ENCODE data around the gene TMUB1. TPM values are rescaled to one million over a fixed set of nuclear protein-coding genes. Genes with fewer than 3 reads are reported as not detected.

TMUB1 gene
- total and polyA plus RNA-seq, 9 donors = 19.0 to 51.2 (median 33.5) TPM

- Histone ChIP-seq H3K27me3 (ENCODE audit: control insufficient read depth, insufficient read depth, low read length) (no peaks in the 10 kb centered on the region), H3K36me3 (ENCODE audit: control insufficient read depth, insufficient read depth, low read length) (peaks cover 77% of the 10 kb centered on the region), H3K4me1 (ENCODE audit: control insufficient read depth, insufficient read depth, low read length) (peaks cover 2% of the 10 kb centered on the region), H3K27ac (ENCODE audit: low read length) (no peak overlapping the region), H3K9me3 (replicated peaks; ENCODE audit: control insufficient read depth, low read depth, low read length) (no peaks in the 10 kb centered on the region), H3K4me3 (ENCODE audit: low read length) (no peak overlapping the region)
- WGBS (ENCODE audit: insufficient coverage) = 59% methylated on average over 6 of the region's 12 CpGs
- no peak for DNase-seq
Observed at GRCh38 chr7:151068069-151068773, 15.1 kb downstream of the TMUB1 start.

GRCh38 chr7:151066273-151066974 lies 16.9 kb downstream of the TMUB1 start:
- no peak overlapping the region for H3K27ac ChIP-seq (ENCODE audit: low read length)
- peaks cover 19% of the 10 kb centered on the region for H3K4me1 ChIP-seq (ENCODE audit: control insufficient read depth, insufficient read depth, low read length)
- H3K27me3 ChIP-seq (ENCODE audit: control insufficient read depth, insufficient read depth, low read length) = no peaks in the 10 kb centered on the region
- H3K4me3 ChIP-seq (ENCODE audit: low read length) = no peak overlapping the region
- H3K9me3 ChIP-seq (replicated peaks; ENCODE audit: control insufficient read depth, low read depth, low read length) = no peaks in the 10 kb centered on the region
- 92% methylated on average over 37 of the region's 39 CpGs for WGBS (ENCODE audit: insufficient coverage)
- DNase-seq = no peak
- H3K36me3 ChIP-seq (ENCODE audit: control insufficient read depth, insufficient read depth, low read length) = peaks cover 76% of the 10 kb centered on the region

DNA sequence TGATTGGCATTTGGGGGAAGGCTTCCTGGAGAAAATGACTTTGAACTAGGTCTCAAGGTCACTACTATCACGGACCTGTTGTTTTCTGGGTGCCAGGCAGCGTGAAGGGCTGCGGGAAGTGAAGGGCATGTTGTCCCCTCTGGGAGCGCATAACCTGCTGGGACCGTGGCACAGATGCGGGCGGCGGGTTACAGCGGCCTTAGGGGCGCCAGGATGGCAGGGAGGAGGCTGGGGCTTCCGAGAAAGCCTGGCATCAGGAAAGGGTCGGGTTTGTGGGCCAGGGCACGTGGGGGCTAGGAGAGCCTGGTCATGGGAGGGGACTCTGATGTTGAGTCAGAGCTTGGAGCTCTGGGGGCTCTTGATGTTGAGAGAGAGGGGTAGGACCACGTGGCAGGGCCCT lies 17.8 kb downstream of the TMUB1 start:
- no peak for DNase-seq
- peaks cover 28% of the 10 kb centered on the region for H3K4me1 ChIP-seq (ENCODE audit: control insufficient read depth, insufficient read depth, low read length)
- H3K4me3 ChIP-seq (ENCODE audit: low read length) = no peak overlapping the region
- WGBS (ENCODE audit: insufficient coverage) = 94% methylated on average over 13 of the region's 14 CpGs
- H3K27me3 ChIP-seq (ENCODE audit: control insufficient read depth, insufficient read depth, low read length) = no peaks in the 10 kb centered on the region
- no peak overlapping the region for H3K27ac ChIP-seq (ENCODE audit: low read length)
- peaks cover 67% of the 10 kb centered on the region for H3K36me3 ChIP-seq (ENCODE audit: control insufficient read depth, insufficient read depth, low read length)
- H3K9me3 ChIP-seq (replicated peaks; ENCODE audit: control insufficient read depth, low read depth, low read length) = no peaks in the 10 kb centered on the region

- H3K27me3 ChIP-seq (ENCODE audit: control insufficient read depth, insufficient read depth, low read length) = no peaks in the 10 kb centered on the region
- no peaks in the 10 kb centered on the region for H3K9me3 ChIP-seq (replicated peaks; ENCODE audit: control insufficient read depth, low read depth, low read length)
- no peak for DNase-seq
- H3K36me3 ChIP-seq (ENCODE audit: control insufficient read depth, insufficient read depth, low read length) = peaks cover 62% of the 10 kb centered on the region
- no CpG with 5 or more reads among the region's 6 CpGs for WGBS (ENCODE audit: insufficient coverage)
- peaks cover 33% of the 10 kb centered on the region for H3K4me1 ChIP-seq (ENCODE audit: control insufficient read depth, insufficient read depth, low read length)
- no peak overlapping the region for H3K4me3 ChIP-seq (ENCODE audit: low read length)
- H3K27ac ChIP-seq (ENCODE audit: low read length) = no peak overlapping the region
Observed at GRCh38 chr7:151064993-151065392, 18.3 kb downstream of the TMUB1 start.

DNA sequence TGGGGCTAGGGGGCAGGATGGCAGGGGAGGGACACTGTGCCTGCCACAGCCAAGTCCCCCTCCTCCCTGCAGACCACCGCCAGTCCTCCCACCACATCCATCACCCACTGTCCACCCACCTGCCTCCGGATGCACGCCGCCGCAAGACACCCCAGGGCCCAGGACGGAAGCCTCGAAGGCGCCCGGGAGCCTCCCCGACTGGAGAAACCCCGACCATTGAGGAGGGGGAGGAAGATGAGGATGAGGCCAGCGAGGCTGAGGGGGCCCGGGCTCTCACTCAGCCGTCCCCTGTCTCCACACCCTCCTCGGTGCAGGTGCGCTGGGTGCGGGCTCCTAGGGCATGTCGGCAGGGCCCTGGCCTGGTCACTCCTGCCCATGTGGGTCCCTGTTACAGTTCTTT lies 18.8 kb downstream of the TMUB1 start:
- Histone ChIP-seq H3K4me1 (ENCODE audit: control insufficient read depth, insufficient read depth, low read length) (peaks cover 33% of the 10 kb centered on the region), H3K27me3 (ENCODE audit: control insufficient read depth, insufficient read depth, low read length) (no peaks in the 10 kb centered on the region), H3K4me3 (ENCODE audit: low read length) (no peak overlapping the region), H3K9me3 (replicated peaks; ENCODE audit: control insufficient read depth, low read depth, low read length) (no peaks in the 10 kb centered on the region), H3K27ac (ENCODE audit: low read length) (no peak overlapping the region), H3K36me3 (ENCODE audit: control insufficient read depth, insufficient read depth, low read length) (peaks cover 56% of the 10 kb centered on the region)
- 92% methylated on average over 5 of the region's 18 CpGs for WGBS (ENCODE audit: insufficient coverage)
- DNase-seq = no peak

DNA sequence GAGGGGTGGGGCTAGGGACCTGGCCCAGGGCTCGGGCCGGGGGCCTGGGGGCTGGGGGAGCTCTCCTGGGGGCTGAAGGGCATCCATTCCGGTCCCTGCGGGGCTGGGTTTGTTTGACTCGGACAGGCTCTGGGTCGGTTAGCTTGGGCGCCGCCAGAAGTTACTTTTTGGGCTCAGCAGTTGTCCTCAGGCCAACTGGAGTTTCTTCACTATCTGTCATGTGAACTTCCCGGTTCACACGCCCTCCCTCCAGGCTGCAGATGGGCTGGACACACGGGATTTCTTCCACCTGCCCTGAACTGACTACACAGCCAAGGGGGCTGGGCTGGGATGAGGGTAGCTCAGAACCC lies 20.1 kb downstream of the TMUB1 start:
- DNase-seq = peak; percentile 67
- WGBS (ENCODE audit: insufficient coverage) = 20% methylated on average over 6 of the region's 11 CpGs
- H3K9me3 ChIP-seq (replicated peaks; ENCODE audit: control insufficient read depth, low read depth, low read length) = no peaks in the 10 kb centered on the region
- no peaks in the 10 kb centered on the region for H3K27me3 ChIP-seq (ENCODE audit: control insufficient read depth, insufficient read depth, low read length)
- H3K4me1 ChIP-seq (ENCODE audit: control insufficient read depth, insufficient read depth, low read length) = peaks cover 44% of the 10 kb centered on the region
- H3K27ac ChIP-seq (ENCODE audit: low read length) = peak overlapping the region; percentile 21
- H3K4me3 ChIP-seq (ENCODE audit: low read length) = no peak overlapping the region
- H3K36me3 ChIP-seq (ENCODE audit: control insufficient read depth, insufficient read depth, low read length) = peaks cover 49% of the 10 kb centered on the region

DNA sequence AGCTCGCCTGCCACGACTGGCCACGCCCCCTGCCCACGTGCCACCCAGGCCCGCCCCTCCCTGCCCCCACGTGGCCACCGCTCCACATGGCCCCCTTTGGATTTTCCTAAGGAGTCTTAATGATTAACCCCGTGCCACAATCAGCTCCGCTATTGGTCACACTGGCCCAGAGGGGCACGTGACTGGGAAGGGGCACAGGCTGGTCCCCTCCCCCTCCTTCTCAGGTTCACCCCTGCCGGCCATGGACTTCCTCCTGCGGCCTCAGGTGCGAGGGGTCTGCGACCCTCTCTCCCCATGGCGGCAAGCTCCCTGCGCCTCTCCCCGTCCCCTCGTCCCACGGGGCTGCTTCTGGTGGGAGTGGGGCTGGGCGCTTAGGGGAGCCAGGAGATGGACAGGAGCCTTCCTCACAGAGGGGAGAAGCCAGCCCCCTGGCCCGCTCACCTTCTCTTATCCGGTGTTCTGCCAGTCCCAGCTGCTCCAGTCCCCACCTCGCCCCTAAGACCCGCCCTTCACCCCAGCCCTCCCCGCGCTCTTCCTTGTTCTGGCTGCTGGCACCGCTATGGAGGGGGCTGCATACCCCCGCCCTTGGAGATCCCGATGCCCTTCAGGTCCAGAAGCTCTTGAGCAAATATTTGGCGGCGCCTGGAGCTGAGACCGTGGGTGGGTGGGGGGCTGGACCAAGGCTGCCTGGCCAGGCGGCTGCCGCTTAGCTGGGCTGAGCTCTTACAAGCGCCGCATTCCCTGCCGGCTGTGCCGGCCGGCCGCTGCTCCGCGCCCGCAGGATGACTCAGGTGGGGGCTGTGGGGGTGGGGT lies 20.7 kb downstream of the TMUB1 start:
- 22% methylated on average over 18 of the region's 43 CpGs for WGBS (ENCODE audit: insufficient coverage)
- H3K27ac ChIP-seq (ENCODE audit: low read length) = peak overlapping the region; percentile 45
- DNase-seq = no peak
- H3K36me3 ChIP-seq (ENCODE audit: control insufficient read depth, insufficient read depth, low read length) = peaks cover 43% of the 10 kb centered on the region
- no peak overlapping the region for H3K4me3 ChIP-seq (ENCODE audit: low read length)
- H3K9me3 ChIP-seq (replicated peaks; ENCODE audit: control insufficient read depth, low read depth, low read length) = no peaks in the 10 kb centered on the region
- H3K4me1 ChIP-seq (ENCODE audit: control insufficient read depth, insufficient read depth, low read length) = peaks cover 44% of the 10 kb centered on the region
- H3K27me3 ChIP-seq (ENCODE audit: control insufficient read depth, insufficient read depth, low read length) = no peaks in the 10 kb centered on the region

DNA sequence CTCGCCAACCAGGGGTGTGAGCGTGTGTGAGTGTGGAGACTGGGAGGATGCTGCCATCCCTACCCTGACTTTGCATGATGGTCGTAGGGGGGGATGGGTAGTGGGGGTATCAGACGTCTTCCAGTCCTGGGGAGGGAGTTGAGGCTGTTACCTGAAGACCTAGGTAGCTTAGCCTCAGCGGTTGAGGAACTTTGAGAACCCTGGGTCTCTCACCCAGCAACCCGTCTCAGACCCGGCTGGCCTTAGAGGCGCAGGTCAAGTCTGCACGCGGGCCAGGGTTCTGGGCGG lies 21.2 kb downstream of the TMUB1 start:
- no peak for DNase-seq
- H3K36me3 ChIP-seq (ENCODE audit: control insufficient read depth, insufficient read depth, low read length) = peaks cover 39% of the 10 kb centered on the region
- peaks cover 49% of the 10 kb centered on the region for H3K4me1 ChIP-seq (ENCODE audit: control insufficient read depth, insufficient read depth, low read length)
- H3K27ac ChIP-seq (ENCODE audit: low read length) = no peak overlapping the region
- H3K4me3 ChIP-seq (ENCODE audit: low read length) = no peak overlapping the region
- 67% methylated on average over 7 of the region's 11 CpGs for WGBS (ENCODE audit: insufficient coverage)
- no peaks in the 10 kb centered on the region for H3K27me3 ChIP-seq (ENCODE audit: control insufficient read depth, insufficient read depth, low read length)
- no peaks in the 10 kb centered on the region for H3K9me3 ChIP-seq (replicated peaks; ENCODE audit: control insufficient read depth, low read depth, low read length)

DNA sequence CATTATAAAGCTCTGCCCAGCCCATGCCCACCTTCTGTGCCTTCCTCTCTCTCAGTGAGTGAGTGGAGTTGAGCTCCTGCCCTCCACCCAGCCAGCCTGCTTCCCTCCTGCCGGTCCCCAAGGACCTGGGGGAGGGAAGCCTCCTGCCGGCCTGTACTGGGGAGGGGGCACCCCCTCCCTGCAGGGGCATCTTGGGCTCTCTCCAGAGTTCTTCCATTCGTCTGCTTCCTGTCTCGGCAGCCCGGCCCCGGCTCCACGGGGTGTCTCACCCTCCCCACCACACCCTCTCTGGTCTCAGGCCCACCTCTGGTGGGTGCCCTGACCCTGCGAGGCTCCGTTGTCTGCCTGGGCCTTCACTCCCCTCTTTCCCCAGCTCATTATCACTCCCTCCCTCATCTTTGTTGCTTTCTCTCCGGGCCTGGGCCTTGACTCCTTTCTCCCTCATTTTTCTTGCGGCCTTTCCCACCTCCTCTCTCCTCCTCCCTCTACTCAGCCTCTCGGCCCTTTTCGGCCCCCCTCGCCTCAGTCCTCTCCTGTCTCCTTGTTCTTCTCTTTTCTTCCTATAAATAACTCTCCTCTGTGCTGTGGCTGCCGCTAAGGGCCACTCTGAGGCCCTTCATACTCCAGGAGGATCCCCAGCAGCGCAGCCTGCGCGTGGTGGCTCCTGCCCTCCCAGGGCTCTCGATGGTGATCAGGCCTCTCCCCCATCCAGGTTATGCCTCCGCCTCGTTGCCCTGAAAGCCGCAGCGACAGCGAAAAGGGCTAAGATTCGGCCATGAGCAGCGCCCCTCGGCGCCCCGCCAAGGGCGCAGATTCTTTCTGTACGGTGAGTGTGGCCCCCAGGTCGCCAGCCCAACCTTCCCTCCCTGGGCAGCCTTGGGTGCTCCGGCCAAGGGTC lies 21.8 kb downstream of the TMUB1 start:
- Histone ChIP-seq H3K4me3 (ENCODE audit: low read length) (no peak overlapping the region), H3K4me1 (ENCODE audit: control insufficient read depth, insufficient read depth, low read length) (peaks cover 55% of the 10 kb centered on the region), H3K9me3 (replicated peaks; ENCODE audit: control insufficient read depth, low read depth, low read length) (no peaks in the 10 kb centered on the region), H3K27me3 (ENCODE audit: control insufficient read depth, insufficient read depth, low read length) (no peaks in the 10 kb centered on the region), H3K27ac (ENCODE audit: low read length) (no peak overlapping the region), H3K36me3 (ENCODE audit: control insufficient read depth, insufficient read depth, low read length) (peaks cover 34% of the 10 kb centered on the region)
- WGBS (ENCODE audit: insufficient coverage) = 40% methylated on average over 26 of the region's 33 CpGs
- no peak for DNase-seq

Data from muscle of leg (tissue), 11 donors.